OCI-LY1 (cell line): ENCODE data around the gene KREMEN2.

ENCODE experiments used
- H2AFZ ChIP-seq: fragments of 200-600 bp; sonication (generic), shearing (Covaris generic); 2 replicates; pipeline ENCODE4 v1.6.0; 2014; ENCODE audit warnings: antibody characterized with exemption, mild to moderate bottlenecking, low read length
- H3F3A ChIP-seq: fragments of 200-600 bp; sonication (generic), shearing (Covaris generic); 2 replicates; pipeline ENCODE4 v1.6.0; 2014; ENCODE audit warnings: mild to moderate bottlenecking, antibody characterized with exemption, low read length, moderate library complexity; ENCODE audit not compliant: insufficient read depth
- H3K27ac ChIP-seq: fragments of 200-600 bp; sonication (generic); 2 replicates; pipeline ENCODE4 v1.5.1; 2014; ENCODE audit warnings: low read length, mixed run types, mild to moderate bottlenecking, low read depth; ENCODE audit not compliant: poor library complexity, severe bottlenecking
- H3K27me3 ChIP-seq: fragments of 200-600 bp; sonication (generic); 2 replicates; pipeline ENCODE4 v1.6.0; 2014; ENCODE audit warnings: antibody characterized with exemption, mild to moderate bottlenecking, low read length, moderate library complexity; ENCODE audit not compliant: insufficient read depth
- H3K36me3 ChIP-seq: fragments of 200-600 bp; sonication (generic); 2 replicates; pipeline ENCODE4 v1.6.1; 2014; ENCODE audit warnings: mild to moderate bottlenecking, antibody characterized with exemption, low read length, moderate library complexity, mixed read lengths; ENCODE audit not compliant: insufficient read depth
- H3K4me1 ChIP-seq: fragments of 200-600 bp; sonication (generic); 2 replicates; pipeline ENCODE4 v1.5.1; 2014; ENCODE audit warnings: mild to moderate bottlenecking, low read length, moderate library complexity; ENCODE audit not compliant: insufficient read depth, severe bottlenecking
- H3K4me2 ChIP-seq: fragments of 200-600 bp; sonication (generic), shearing (Covaris generic); 2 replicates; pipeline ENCODE4 v1.6.1; 2014; ENCODE audit warnings: low read length
- H3K4me3 ChIP-seq: fragments of 200-600 bp; sonication (generic); 2 replicates; pipeline ENCODE4 v1.5.1; 2014; ENCODE audit warnings: low read length, low read depth, mild to moderate bottlenecking, mixed read lengths; ENCODE audit not compliant: poor library complexity, severe bottlenecking
- H3K79me2 ChIP-seq: fragments of 200-600 bp; shearing (Covaris generic); 2 replicates; pipeline ENCODE4 v1.6.1; 2016; ENCODE audit warnings: mixed run types, low read length, mixed read lengths; ENCODE audit not compliant: insufficient read depth
- H3K9ac ChIP-seq: fragments of 200-600 bp; sonication (generic), shearing (Covaris generic); 2 replicates; pipeline ENCODE4 v1.6.1; 2014; ENCODE audit warnings: mild to moderate bottlenecking, low read length, mixed read lengths
- H3K9me2 ChIP-seq: fragments of 200-600 bp; sonication (generic), shearing (Covaris generic); 2 replicates; pipeline ENCODE4 v1.6.1; 2014; ENCODE audit warnings: low read depth, mild to moderate bottlenecking, low read length, mixed read lengths
- H3K9me3 ChIP-seq: fragments of 200-600 bp; shearing (Covaris generic); 2 replicates; pipeline ENCODE4 v1.6.1; 2014; ENCODE audit warnings: low read length, mixed read lengths
- H4K20me1 ChIP-seq: fragments of 200-600 bp; sonication (generic), shearing (Covaris generic); 2 replicates; pipeline ENCODE4 v1.6.0; 2016; ENCODE audit warnings: mild to moderate bottlenecking, low read length; ENCODE audit not compliant: insufficient read depth
- CTCF ChIP-seq: fragments of 200-600 bp; sonication (generic), shearing (Covaris generic); IDR thresholded peaks from 2 replicates; pipeline ENCODE4 v1.5.1; 2017; ENCODE audit warnings: mild to moderate bottlenecking, antibody characterized with exemption, low read length, moderate library complexity, mixed read lengths
- EZH2 ChIP-seq: fragments of 200-600 bp; sonication (generic), shearing (Covaris generic); IDR thresholded peaks from 2 replicates; pipeline ENCODE4 v1.8.0; 2017; ENCODE audit warnings: borderline replicate concordance, mixed run types, mild to moderate bottlenecking, antibody characterized with exemption, low read length, moderate library complexity, mixed read lengths

KREMEN2 gene

DNA sequence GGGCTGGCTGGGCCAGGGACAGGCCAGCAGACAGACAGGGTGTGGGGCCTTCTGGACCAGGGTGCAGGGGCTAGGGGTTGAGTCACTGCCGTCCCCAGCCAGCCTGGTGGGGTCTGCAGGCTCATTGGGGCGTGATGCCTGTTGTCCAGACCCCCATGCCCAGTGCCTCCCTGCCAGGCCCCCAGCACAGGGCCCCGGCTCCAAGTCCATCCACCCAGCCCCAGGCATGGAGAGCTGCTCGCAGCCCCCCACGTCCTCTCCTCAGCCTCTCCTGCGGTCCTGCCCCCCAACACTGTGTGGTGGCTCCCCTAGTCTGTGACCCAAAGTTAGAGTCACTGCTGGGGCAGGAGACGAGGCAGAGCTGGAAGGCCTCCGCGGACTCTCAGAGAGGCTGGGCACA, 23.2 kb downstream of the KREMEN2 start:
- peaks cover 3% of the 10 kb centered on the region; the same call in 1 of the 2 replicates for H3K27me3 ChIP-seq
- no peaks in the 10 kb centered on the region for H3K79me2 ChIP-seq
- H3K9me3 ChIP-seq: no peaks in the 10 kb centered on the region
- H2AFZ ChIP-seq: no peak overlapping the region
- no peak overlapping the region for H3K4me2 ChIP-seq
- no peaks in the 10 kb centered on the region for H4K20me1 ChIP-seq
- no peak for TF ChIP-seq EZH2
- no peak for TF ChIP-seq CTCF
- H3K27ac ChIP-seq: no peak overlapping the region
- no peak overlapping the region for H3K9ac ChIP-seq
- no peaks in the 10 kb centered on the region for H3K9me2 ChIP-seq
- H3F3A ChIP-seq: no peaks in the 10 kb centered on the region
- no peak overlapping the region for H3K4me3 ChIP-seq
- peaks cover 16% of the 10 kb centered on the region for H3K4me1 ChIP-seq
- H3K36me3 ChIP-seq: no peaks in the 10 kb centered on the region

GRCh38 chr16:2987833-2988232, 23.8 kb downstream of the KREMEN2 start:
- Histone ChIP-seq H3K36me3 (no peaks in the 10 kb centered on the region), H4K20me1 (no peaks in the 10 kb centered on the region), H3K27me3 (peaks cover 3% of the 10 kb centered on the region; the same call in 1 of the 2 replicates), H3K9ac (no peak overlapping the region), H3K9me3 (no peaks in the 10 kb centered on the region), H3K4me2 (no peak overlapping the region), H3K4me3 (no peak overlapping the region), H3K4me1 (peaks cover 11% of the 10 kb centered on the region), H3F3A (no peaks in the 10 kb centered on the region), H3K27ac (no peak overlapping the region), H3K9me2 (no peaks in the 10 kb centered on the region), H3K79me2 (no peaks in the 10 kb centered on the region), H2AFZ (no peak overlapping the region)
- no peak for TF ChIP-seq CTCF
- no peak for TF ChIP-seq EZH2

DNA sequence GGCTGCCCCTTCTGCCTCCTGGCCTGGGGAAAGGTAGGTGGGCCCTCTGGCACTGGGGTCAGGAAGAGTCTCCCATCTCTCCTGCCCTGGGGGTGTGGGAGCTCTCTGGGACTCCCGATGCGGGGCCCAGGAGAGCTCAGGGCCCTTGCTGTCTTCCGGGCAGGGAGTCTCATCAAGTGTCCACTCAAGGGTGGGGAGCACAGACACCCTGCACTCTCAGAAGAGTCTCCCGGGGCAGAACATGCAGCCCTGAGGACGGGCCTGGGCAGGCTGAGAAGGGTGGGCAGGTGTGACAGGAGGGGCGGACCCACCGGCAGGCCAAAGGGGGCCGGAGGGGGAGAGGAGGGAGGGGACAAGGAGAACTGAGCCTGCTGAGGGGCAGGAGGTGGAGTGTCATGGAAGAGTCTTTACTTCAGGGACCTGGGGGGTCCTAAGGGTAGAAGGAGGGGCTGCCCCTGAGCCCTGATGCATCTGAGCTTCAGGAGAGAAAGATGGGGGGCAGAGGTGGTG, 24.6 kb downstream of the KREMEN2 start:
- H3K27ac ChIP-seq: no peak overlapping the region
- no peaks in the 10 kb centered on the region for H3K36me3 ChIP-seq
- peaks cover 5% of the 10 kb centered on the region for H3K4me1 ChIP-seq
- peaks cover 3% of the 10 kb centered on the region; the same call in 1 of the 2 replicates for H3K27me3 ChIP-seq
- H3F3A ChIP-seq: no peaks in the 10 kb centered on the region
- no peaks in the 10 kb centered on the region for H3K79me2 ChIP-seq
- H4K20me1 ChIP-seq: no peaks in the 10 kb centered on the region
- H3K9me2 ChIP-seq: no peaks in the 10 kb centered on the region
- no peak for TF ChIP-seq EZH2
- no peak for TF ChIP-seq CTCF
- H3K4me3 ChIP-seq: no peak overlapping the region
- H3K4me2 ChIP-seq: no peak overlapping the region
- no peak overlapping the region for H2AFZ ChIP-seq
- H3K9ac ChIP-seq: no peak overlapping the region
- no peaks in the 10 kb centered on the region for H3K9me3 ChIP-seq
